ENCODE measurements around the gene POU2F1. TPM values are rescaled to one million over a fixed set of nuclear protein-coding genes. Genes with fewer than 3 reads are reported as not detected.
A peak's percentile ranks its signal among the peaks of the same experiment; 100 is the strongest.

POU2F1 gene
- total and polyA plus RNA-seq, 4 donors: 0.93 to 10.5 (median 6.5) TPM

DNA sequence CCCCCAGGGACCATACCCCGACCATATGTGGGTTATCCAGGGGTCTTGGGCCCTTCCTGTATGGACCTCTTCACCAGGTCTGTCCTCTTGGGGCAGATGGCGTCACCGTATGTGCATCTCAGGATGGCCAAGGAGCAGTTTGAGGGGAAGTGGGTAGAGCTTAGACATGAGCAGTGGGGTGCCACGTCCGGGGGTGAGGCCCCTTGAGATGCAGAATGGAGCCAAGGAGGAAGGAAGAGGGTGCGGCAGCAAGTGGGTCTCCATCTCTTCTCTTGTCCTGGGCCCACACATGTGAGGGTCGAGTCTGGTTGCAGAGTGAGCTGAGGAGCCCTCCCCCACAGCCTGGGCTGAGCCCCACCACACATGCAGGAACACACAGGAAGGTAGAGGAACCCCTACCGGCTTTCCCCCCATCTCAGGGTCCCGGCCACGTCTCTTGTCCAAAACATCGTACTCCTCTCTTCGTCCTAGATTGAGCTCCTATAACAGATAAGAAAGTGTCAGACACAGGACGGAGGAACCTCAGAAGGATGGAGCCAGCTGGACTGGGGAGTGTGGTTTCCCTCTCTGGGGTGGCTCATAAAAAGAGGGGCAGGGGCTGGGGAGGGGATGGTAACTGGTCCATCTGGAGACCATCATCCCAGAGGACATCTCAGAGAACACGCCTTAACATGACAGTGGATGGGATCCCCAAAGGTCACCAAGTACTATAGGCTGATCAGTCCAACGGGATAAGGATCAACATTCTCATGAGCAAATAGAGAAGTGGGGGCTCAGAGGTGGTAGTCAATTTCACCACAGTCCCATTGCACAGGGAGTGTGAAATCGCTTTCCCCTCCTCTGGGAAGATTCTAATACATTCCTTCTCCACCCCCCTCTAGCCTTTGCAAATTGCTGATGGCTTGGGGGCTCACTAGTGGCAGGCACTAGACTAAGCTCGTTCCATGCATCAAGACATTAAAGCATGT lies 217.8 kb downstream of the POU2F1 start:
- DNase-seq (ENCODE audit: low spot score): no peak
- no peak overlapping the region for H3K4me3 ChIP-seq (ENCODE audit: low read depth in 1 of 3, low read length in 3 of 3)

DNA sequence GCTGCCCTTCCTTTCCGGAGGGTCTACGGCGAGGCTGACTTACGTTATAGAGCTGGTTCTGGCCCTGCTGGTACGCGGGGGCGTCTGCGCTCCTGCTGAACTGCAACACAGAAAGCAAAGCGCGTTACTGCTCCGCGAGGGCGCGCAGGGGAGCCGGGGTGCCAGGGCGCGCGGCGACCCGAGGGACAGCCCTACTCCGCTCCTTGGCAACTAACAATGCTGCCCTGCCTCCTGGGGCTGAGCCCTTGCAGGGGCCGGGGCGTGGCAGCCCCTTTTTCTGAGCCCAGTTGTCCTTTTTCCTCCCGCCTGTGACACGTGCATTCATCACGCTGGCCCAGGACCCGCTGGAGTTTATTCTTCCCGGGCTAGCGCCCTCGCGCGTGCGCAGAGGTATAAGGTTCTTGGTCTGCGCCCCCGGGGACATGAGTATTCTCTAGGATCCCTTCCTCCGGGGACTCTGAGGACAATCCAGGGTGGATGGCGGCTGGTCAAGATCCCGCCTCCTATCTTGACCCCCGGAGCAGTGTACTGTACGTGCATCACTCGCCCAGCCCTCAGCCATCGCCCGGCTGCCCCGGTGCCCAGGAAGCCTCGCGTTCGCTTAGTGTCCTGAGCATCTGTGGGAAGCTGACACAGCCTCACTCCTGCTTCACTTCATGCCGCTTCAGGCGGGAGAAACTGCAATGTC lies 218.8 kb downstream of the POU2F1 start:
- no peaks in the 10 kb centered on the region for H3K9me3 ChIP-seq (ENCODE audit: control insufficient read depth in 4 of 4, low read length in 3 of 4)
- no peak overlapping the region for H3K9ac ChIP-seq (ENCODE audit: low read depth in 1 of 2, low read length in 2 of 2)
- peak; percentile 38 for DNase-seq (ENCODE audit: low spot score)
- H3K4me1 ChIP-seq (ENCODE audit: control insufficient read depth in 4 of 4, insufficient read depth in 4 of 4, low read length in 3 of 4): peaks cover 0 to 8% (median 7%) of the 10 kb centered on the region in 4 donors
- peaks cover 0 to 2% (median 0%) of the 10 kb centered on the region in 4 donors for H3K27me3 ChIP-seq (ENCODE audit: control insufficient read depth in 4 of 4, insufficient read depth in 4 of 4, low read length in 3 of 4)
- no peaks in the 10 kb centered on the region for H3K36me3 ChIP-seq (ENCODE audit: control insufficient read depth in 4 of 4, insufficient read depth in 3 of 4, low read depth in 1 of 4, low read length in 3 of 4)
- peak overlapping the region in 2 of 3 donors; percentile 25 to 39 for H3K4me3 ChIP-seq (ENCODE audit: low read depth in 1 of 3, low read length in 3 of 3)
- 16% methylated on average over 49 of the region's 49 CpGs for WGBS
- no peak overlapping the region for H3K27ac ChIP-seq (ENCODE audit: low read depth in 1 of 2, low read length in 2 of 2)
- TF ChIP-seq, protein P1, sequence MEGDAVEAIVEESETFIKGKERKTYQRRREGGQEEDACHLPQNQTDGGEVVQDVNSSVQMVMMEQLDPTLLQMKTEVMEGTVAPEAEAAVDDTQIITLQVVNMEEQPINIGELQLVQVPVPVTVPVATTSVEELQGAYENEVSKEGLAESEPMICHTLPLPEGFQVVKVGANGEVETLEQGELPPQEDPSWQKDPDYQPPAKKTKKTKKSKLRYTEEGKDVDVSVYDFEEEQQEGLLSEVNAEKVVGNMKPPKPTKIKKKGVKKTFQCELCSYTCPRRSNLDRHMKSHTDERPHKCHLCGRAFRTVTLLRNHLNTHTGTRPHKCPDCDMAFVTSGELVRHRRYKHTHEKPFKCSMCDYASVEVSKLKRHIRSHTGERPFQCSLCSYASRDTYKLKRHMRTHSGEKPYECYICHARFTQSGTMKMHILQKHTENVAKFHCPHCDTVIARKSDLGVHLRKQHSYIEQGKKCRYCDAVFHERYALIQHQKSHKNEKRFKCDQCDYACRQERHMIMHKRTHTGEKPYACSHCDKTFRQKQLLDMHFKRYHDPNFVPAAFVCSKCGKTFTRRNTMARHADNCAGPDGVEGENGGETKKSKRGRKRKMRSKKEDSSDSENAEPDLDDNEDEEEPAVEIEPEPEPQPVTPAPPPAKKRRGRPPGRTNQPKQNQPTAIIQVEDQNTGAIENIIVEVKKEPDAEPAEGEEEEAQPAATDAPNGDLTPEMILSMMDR (IDR thresholded peaks at IDR 0.05; ENCODE audit: low read depth, low read length, missing input control): no peak
- TF ChIP-seq TAF1 (conservative IDR thresholded peaks at IDR 0.05) (no peak), RAD21 (IDR thresholded peaks at IDR 0.05) (no peak), HNF4G (IDR thresholded peaks at IDR 0.05) (no peak), HNF4A (conservative IDR thresholded peaks at IDR 0.05) (no peak), NR2F2 (IDR thresholded peaks at IDR 0.05) (no peak), JUND (IDR thresholded peaks at IDR 0.05) (no peak), EGR1 (IDR thresholded peaks at IDR 0.05; ENCODE audit: low read depth in 2 of 2) (no peak)
- TF ChIP-seq, protein P2, sequence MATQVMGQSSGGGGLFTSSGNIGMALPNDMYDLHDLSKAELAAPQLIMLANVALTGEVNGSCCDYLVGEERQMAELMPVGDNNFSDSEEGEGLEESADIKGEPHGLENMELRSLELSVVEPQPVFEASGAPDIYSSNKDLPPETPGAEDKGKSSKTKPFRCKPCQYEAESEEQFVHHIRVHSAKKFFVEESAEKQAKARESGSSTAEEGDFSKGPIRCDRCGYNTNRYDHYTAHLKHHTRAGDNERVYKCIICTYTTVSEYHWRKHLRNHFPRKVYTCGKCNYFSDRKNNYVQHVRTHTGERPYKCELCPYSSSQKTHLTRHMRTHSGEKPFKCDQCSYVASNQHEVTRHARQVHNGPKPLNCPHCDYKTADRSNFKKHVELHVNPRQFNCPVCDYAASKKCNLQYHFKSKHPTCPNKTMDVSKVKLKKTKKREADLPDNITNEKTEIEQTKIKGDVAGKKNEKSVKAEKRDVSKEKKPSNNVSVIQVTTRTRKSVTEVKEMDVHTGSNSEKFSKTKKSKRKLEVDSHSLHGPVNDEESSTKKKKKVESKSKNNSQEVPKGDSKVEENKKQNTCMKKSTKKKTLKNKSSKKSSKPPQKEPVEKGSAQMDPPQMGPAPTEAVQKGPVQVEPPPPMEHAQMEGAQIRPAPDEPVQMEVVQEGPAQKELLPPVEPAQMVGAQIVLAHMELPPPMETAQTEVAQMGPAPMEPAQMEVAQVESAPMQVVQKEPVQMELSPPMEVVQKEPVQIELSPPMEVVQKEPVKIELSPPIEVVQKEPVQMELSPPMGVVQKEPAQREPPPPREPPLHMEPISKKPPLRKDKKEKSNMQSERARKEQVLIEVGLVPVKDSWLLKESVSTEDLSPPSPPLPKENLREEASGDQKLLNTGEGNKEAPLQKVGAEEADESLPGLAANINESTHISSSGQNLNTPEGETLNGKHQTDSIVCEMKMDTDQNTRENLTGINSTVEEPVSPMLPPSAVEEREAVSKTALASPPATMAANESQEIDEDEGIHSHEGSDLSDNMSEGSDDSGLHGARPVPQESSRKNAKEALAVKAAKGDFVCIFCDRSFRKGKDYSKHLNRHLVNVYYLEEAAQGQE (IDR thresholded peaks at IDR 0.05): no peak
- TF ChIP-seq, protein P3, sequence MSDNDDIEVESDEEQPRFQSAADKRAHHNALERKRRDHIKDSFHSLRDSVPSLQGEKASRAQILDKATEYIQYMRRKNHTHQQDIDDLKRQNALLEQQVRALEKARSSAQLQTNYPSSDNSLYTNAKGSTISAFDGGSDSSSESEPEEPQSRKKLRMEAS (IDR thresholded peaks at IDR 0.05): no peak
- TF ChIP-seq, protein P4, sequence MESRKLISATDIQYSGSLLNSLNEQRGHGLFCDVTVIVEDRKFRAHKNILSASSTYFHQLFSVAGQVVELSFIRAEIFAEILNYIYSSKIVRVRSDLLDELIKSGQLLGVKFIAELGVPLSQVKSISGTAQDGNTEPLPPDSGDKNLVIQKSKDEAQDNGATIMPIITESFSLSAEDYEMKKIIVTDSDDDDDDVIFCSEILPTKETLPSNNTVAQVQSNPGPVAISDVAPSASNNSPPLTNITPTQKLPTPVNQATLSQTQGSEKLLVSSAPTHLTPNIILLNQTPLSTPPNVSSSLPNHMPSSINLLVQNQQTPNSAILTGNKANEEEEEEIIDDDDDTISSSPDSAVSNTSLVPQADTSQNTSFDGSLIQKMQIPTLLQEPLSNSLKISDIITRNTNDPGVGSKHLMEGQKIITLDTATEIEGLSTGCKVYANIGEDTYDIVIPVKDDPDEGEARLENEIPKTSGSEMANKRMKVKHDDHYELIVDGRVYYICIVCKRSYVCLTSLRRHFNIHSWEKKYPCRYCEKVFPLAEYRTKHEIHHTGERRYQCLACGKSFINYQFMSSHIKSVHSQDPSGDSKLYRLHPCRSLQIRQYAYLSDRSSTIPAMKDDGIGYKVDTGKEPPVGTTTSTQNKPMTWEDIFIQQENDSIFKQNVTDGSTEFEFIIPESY (IDR thresholded peaks at IDR 0.05): no peak

More for the DNA sequence above, 217.8 kb downstream of the POU2F1 start:
- Histone ChIP-seq H3K27ac (ENCODE audit: low read depth in 1 of 2, low read length in 2 of 2) (no peak overlapping the region), H3K36me3 (ENCODE audit: control insufficient read depth in 4 of 4, insufficient read depth in 3 of 4, low read depth in 1 of 4, low read length in 3 of 4) (no peaks in the 10 kb centered on the region), H3K9ac (ENCODE audit: low read depth in 1 of 2, low read length in 2 of 2) (no peak overlapping the region), H3K4me1 (ENCODE audit: control insufficient read depth in 4 of 4, insufficient read depth in 4 of 4, low read length in 3 of 4) (peaks cover 0 to 8% (median 7%) of the 10 kb centered on the region in 4 donors), H3K27me3 (ENCODE audit: control insufficient read depth in 4 of 4, insufficient read depth in 4 of 4, low read length in 3 of 4) (peaks cover 0 to 2% (median 0%) of the 10 kb centered on the region in 4 donors), H3K9me3 (ENCODE audit: control insufficient read depth in 4 of 4, low read length in 3 of 4) (no peaks in the 10 kb centered on the region)
- 75% methylated on average over 17 of the region's 17 CpGs for WGBS
- TF ChIP-seq HNF4A (conservative IDR thresholded peaks at IDR 0.05) (no peak), JUND (IDR thresholded peaks at IDR 0.05) (no peak), RXRA (IDR thresholded peaks at IDR 0.05) (no peak), EGR1 (IDR thresholded peaks at IDR 0.05; ENCODE audit: low read depth in 2 of 2) (no peak), YY1 (IDR thresholded peaks at IDR 0.05) (no peak), NR2F2 (IDR thresholded peaks at IDR 0.05) (no peak), HNF4G (IDR thresholded peaks at IDR 0.05) (no peak), TAF1 (conservative IDR thresholded peaks at IDR 0.05) (no peak), FOXA2 (IDR thresholded peaks at IDR 0.05) (no peak), RAD21 (IDR thresholded peaks at IDR 0.05) (no peak), FOXA1 (IDR thresholded peaks at IDR 0.05) (no peak), GABPA (IDR thresholded peaks at IDR 0.05 in 1 of 2, conservative IDR thresholded peaks at IDR 0.05 in 1 of 2) (no peak)
- TF ChIP-seq, protein P2 (IDR thresholded peaks at IDR 0.05): no peak
- TF ChIP-seq, protein P5, sequence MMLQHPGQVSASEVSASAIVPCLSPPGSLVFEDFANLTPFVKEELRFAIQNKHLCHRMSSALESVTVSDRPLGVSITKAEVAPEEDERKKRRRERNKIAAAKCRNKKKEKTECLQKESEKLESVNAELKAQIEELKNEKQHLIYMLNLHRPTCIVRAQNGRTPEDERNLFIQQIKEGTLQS (IDR thresholded peaks at IDR 0.05): no peak
